Ishikawa (cell line): ENCODE data around the gene GMDS.

Source experiments
- CEBPB ChIP-seq: IDR thresholded peaks from 2 replicates; pipeline ENCODE4 v1.6.1; 2012
- CREB1 ChIP-seq: IDR thresholded peaks from 2 replicates; pipeline ENCODE4 v1.6.1; 2012; ENCODE audit warnings: low read depth
- EGR1 ChIP-seq: IDR thresholded peaks from 2 replicates; pipeline ENCODE4 v1.6.1; 2012
- EP300 ChIP-seq: IDR thresholded peaks from 2 replicates; pipeline ENCODE4 v1.6.1; 2012; ENCODE audit warnings: borderline replicate concordance
- FOXM1 ChIP-seq: IDR thresholded peaks from 2 replicates; pipeline ENCODE4 v1.6.1; 2012; ENCODE audit warnings: low read depth, borderline replicate concordance
- NFIC ChIP-seq: IDR thresholded peaks from 2 replicates; pipeline ENCODE4 v1.6.1; 2012
- RAD21 ChIP-seq: IDR thresholded peaks from 2 replicates; pipeline ENCODE4 v1.6.1; 2012; ENCODE audit warnings: low read depth
- REST ChIP-seq: IDR thresholded peaks from 2 replicates; pipeline ENCODE4 v1.6.1; 2012; ENCODE audit warnings: low read depth, mild to moderate bottlenecking
- TAF1 ChIP-seq: IDR thresholded peaks from 2 replicates; pipeline ENCODE4 v1.6.1; 2012; ENCODE audit warnings: low read depth, mild to moderate bottlenecking
- TCF12 ChIP-seq: IDR thresholded peaks from 2 replicates; pipeline ENCODE4 v1.6.1; 2012; ENCODE audit warnings: low read depth
- TEAD4 ChIP-seq: IDR thresholded peaks from 2 replicates; pipeline ENCODE4 v1.6.1; 2012
- USF1 ChIP-seq: IDR thresholded peaks from 2 replicates; pipeline ENCODE4 v1.6.1; 2012
- YY1 ChIP-seq: IDR thresholded peaks from 2 replicates; pipeline ENCODE4 v1.6.1; 2012; ENCODE audit warnings: low read depth
- ZBTB7A ChIP-seq: IDR thresholded peaks from 2 replicates; pipeline ENCODE4 v1.6.1; 2012; ENCODE audit warnings: low read depth

GMDS gene

GRCh38 chr6:1626481-1626880, 618.9 kb downstream of the GMDS start:
- TF ChIP-seq FOXM1, result no peak
- TF ChIP-seq RAD21, result no peak
- TF ChIP-seq EP300, result no peak
- no peak for TF ChIP-seq TEAD4
- no peak for TF ChIP-seq EGR1
- no peak for TF ChIP-seq ZBTB7A
- no peak for TF ChIP-seq REST
- TF ChIP-seq CREB1, result no peak

GRCh38 chr6:1625794-1626435, 619.5 kb downstream of the GMDS start:
- no peak for TF ChIP-seq TEAD4
- TF ChIP-seq CEBPB, result 0 out of 2 replicates have a peak, but pooled peaks have one; percentile 33

GRCh38 chr6:1624851-1625781, 620.3 kb downstream of the GMDS start:
- no peak for TF ChIP-seq TAF1
- TF ChIP-seq NFIC, result no peak
- no peak for TF ChIP-seq EGR1
- no peak for TF ChIP-seq FOXM1
- no peak for TF ChIP-seq ZBTB7A
- no peak for TF ChIP-seq EP300
- TF ChIP-seq CEBPB, result no peak

- TF ChIP-seq NFIC, result no peak
- TF ChIP-seq TCF12, result no peak
- no peak for TF ChIP-seq CREB1
These were observed 621.2 kb downstream of the GMDS start for GRCh38 chr6:1624058-1624850.

- TF ChIP-seq TEAD4, result no peak
These were observed 621.7 kb downstream of the GMDS start for GRCh38 chr6:1623769-1624057.

GRCh38 chr6:1622851-1623768, 622.3 kb downstream of the GMDS start:
- no peak for TF ChIP-seq TCF12
- no peak for TF ChIP-seq CREB1
- no peak for TF ChIP-seq REST
- TF ChIP-seq EP300, result no peak
- TF ChIP-seq TAF1, result no peak

GRCh38 chr6:1622220-1622850, 623.1 kb downstream of the GMDS start:
- TF ChIP-seq TAF1 (no peak), ZBTB7A (no peak), REST (no peak), TEAD4 (no peak), USF1 (no peak), CREB1 (no peak), EGR1 (no peak), EP300 (no peak), NFIC (no peak), FOXM1 (no peak), CEBPB (no peak), YY1 (no peak), RAD21 (no peak)
